Liver (tissue), 9 donors: ENCODE data around the gene TP53TG5. TPM values are rescaled to one million over a fixed set of nuclear protein-coding genes. Genes with fewer than 3 reads are reported as not detected.
A peak's percentile ranks its signal among the peaks of the same experiment; 100 is the strongest.

Source experiments
- DNase-seq: peaks from one replicate; pipeline ENCODE4 v3.0.0-alpha.2; 2017; ENCODE audit warnings: low spot score
- H3K27ac ChIP-seq, 2 donors: one replicate each; pipeline ENCODE4 v1.7.0; 2013; ENCODE audit warnings: inconsistent platforms in 2 of 2, low read length in 2 of 2, control low read depth in 1 of 2, low read depth in 1 of 2, mild to moderate bottlenecking in 1 of 2
- H3K27me3 ChIP-seq, 4 donors: one replicate each; pipeline versions ENCODE4 v1.6.1 to v1.7.0; 2013; ENCODE audit warnings: low read length in 3 of 4, inconsistent platforms in 1 of 4, mild to moderate bottlenecking in 1 of 4, moderate library complexity in 1 of 4; ENCODE audit not compliant: control insufficient read depth in 4 of 4, insufficient read depth in 4 of 4
- H3K36me3 ChIP-seq, 4 donors: one replicate each; pipeline versions ENCODE4 v1.6.1 to v1.7.0; 2013; ENCODE audit warnings: low read length in 3 of 4, mild to moderate bottlenecking in 3 of 4, low read depth in 1 of 4, moderate library complexity in 1 of 4; ENCODE audit not compliant: control insufficient read depth in 4 of 4, insufficient read depth in 3 of 4
- H3K4me1 ChIP-seq, 4 donors: one replicate each; pipeline versions ENCODE4 v1.6.1 to v1.7.0; 2013; ENCODE audit warnings: low read length in 3 of 4, mild to moderate bottlenecking in 3 of 4, moderate library complexity in 1 of 4; ENCODE audit not compliant: control insufficient read depth in 4 of 4, insufficient read depth in 4 of 4
- H3K4me3 ChIP-seq, 3 donors: one replicate each; pipeline versions ENCODE4 v1.6.1 to v1.7.0; 2013; ENCODE audit warnings: low read length in 3 of 3, control low read depth in 1 of 3, low read depth in 1 of 3, mild to moderate bottlenecking in 1 of 3
- H3K9ac ChIP-seq, 2 donors: one replicate each; pipeline ENCODE4 v1.7.0; 2013; ENCODE audit warnings: low read length in 2 of 2, mild to moderate bottlenecking in 2 of 2, moderate library complexity in 2 of 2, control low read depth in 1 of 2, low read depth in 1 of 2
- H3K9me3 ChIP-seq, 4 donors: one replicate each; pipeline versions ENCODE4 v1.6.1 to v1.7.0; 2013; ENCODE audit warnings: low read length in 3 of 4; ENCODE audit not compliant: control insufficient read depth in 4 of 4
- CTCF ChIP-seq: fragments of 150-350 bp; IDR thresholded peaks from 2 replicates; pipeline ENCODE4 v1.5.1; 2017; ENCODE audit warnings: improper control_type of control experiment, low read depth, low read length; ENCODE audit not compliant: missing input control
- EGR1 ChIP-seq, 2 donors: IDR thresholded peaks; 2 replicates each; pipeline ENCODE4 v1.6.1; 2016 to 2018; ENCODE audit warnings: antibody characterized with exemption in 2 of 2, low read depth in 2 of 2
- FOXA1 ChIP-seq: IDR thresholded peaks from 2 replicates; pipeline ENCODE4 v1.6.1; 2016; ENCODE audit warnings: antibody characterized with exemption
- FOXA2 ChIP-seq: IDR thresholded peaks from 2 replicates; pipeline ENCODE4 v1.6.1; 2016; ENCODE audit warnings: antibody characterized with exemption
- GABPA ChIP-seq, 2 donors: IDR thresholded peaks in 1 of 2; conservative IDR thresholded peaks in 1 of 2; 2 replicates each; pipeline ENCODE4 v1.6.1; 2016; ENCODE audit warnings: antibody characterized with exemption in 2 of 2, mild to moderate bottlenecking in 1 of 2, moderate library complexity in 1 of 2
- HNF4A ChIP-seq, 2 donors: conservative IDR thresholded peaks; 2 replicates each; pipeline ENCODE4 v1.6.1; 2016; ENCODE audit warnings: antibody characterized with exemption in 2 of 2, mild to moderate bottlenecking in 2 of 2
- HNF4G ChIP-seq: IDR thresholded peaks from 2 replicates; pipeline ENCODE4 v1.6.1; 2016; ENCODE audit warnings: antibody characterized with exemption
- JUND ChIP-seq, 2 donors: IDR thresholded peaks; 2 replicates each; pipeline ENCODE4 v1.6.1; 2016; ENCODE audit warnings: antibody characterized with exemption in 2 of 2
- MAX ChIP-seq: IDR thresholded peaks from 2 replicates; pipeline ENCODE4 v1.6.1; 2016; ENCODE audit warnings: antibody characterized with exemption
- RAD21 ChIP-seq, 2 donors: IDR thresholded peaks; 2 replicates each; pipeline ENCODE4 v1.6.1; 2016; ENCODE audit warnings: antibody characterized with exemption in 2 of 2, mild to moderate bottlenecking in 2 of 2
- REST ChIP-seq: IDR thresholded peaks from 2 replicates; pipeline ENCODE4 v1.6.1; 2016; ENCODE audit warnings: antibody characterized with exemption, mild to moderate bottlenecking
- RXRA ChIP-seq, 2 donors: IDR thresholded peaks; 2 replicates each; pipeline ENCODE4 v1.6.1; 2017 to 2018; ENCODE audit warnings: antibody characterized with exemption in 2 of 2, mild to moderate bottlenecking in 1 of 2
- SP1 ChIP-seq: IDR thresholded peaks from 2 replicates; pipeline ENCODE4 v1.6.1; 2018; ENCODE audit warnings: antibody characterized with exemption, mild to moderate bottlenecking
- TAF1 ChIP-seq: conservative IDR thresholded peaks from 2 replicates; pipeline ENCODE4 v1.6.1; 2016; ENCODE audit warnings: antibody characterized with exemption, mild to moderate bottlenecking
- YY1 ChIP-seq: IDR thresholded peaks from 2 replicates; pipeline ENCODE4 v1.6.1; 2016; ENCODE audit warnings: antibody characterized with exemption, mild to moderate bottlenecking
- ZBTB33 ChIP-seq: IDR thresholded peaks from 2 replicates; pipeline ENCODE4 v1.6.1; 2016; ENCODE audit warnings: antibody characterized with exemption
- WGBS: extraction: QIAGEN DNeasy Blood & Tissue Kit; methylation state at CpG from one replicate; pipeline ENCODE4 v1.1.7; 2013; 5-methylcytosine and 5-hydroxymethylcytosine counted together
- polyA plus RNA-seq, 2 donors: library from polyadenylated mRNA; stranded (reverse) in 1 of 2; unstranded in 1 of 2; fragments of 200-250 nt in 1 of 2; fragments of >200 nt in 1 of 2; fragmentation: Nextera tagmentation in 1 of 2; extraction: Ambion mirVana in 1 of 2; gene quantifications; one replicate each; pipeline versions ENCODE4 v1.2.1 to v1.2.3, GENCODE V29; 2013 to 2015
- total RNA-seq, 2 donors: library from RNA; depleted of rRNA; stranded (reverse); fragments of >200 nt; gene quantifications; one replicate each; pipeline ENCODE4 v1.2.3, GENCODE V29; 2014
- donor health status: healthy.
- donor health status: healthy.
- donor health status: healthy.
- donor health status: healthy.
- donor health status: healthy.

Gene TP53TG5
- total and polyA plus RNA-seq, 4 donors = not detected

GRCh38 chr20:45365444-45365970 is 12.6 kb downstream of the TP53TG5 start:
- Histone ChIP-seq H3K27ac (no peak overlapping the region), H3K9me3 (no peaks in the 10 kb centered on the region), H3K9ac (no peak overlapping the region), H3K4me1 (peaks cover 4 to 35% (median 23%) of the 10 kb centered on the region in 4 donors), H3K4me3 (no peak overlapping the region), H3K27me3 (no peaks in the 10 kb centered on the region), H3K36me3 (peaks cover 0 to 24% (median 22%) of the 10 kb centered on the region in 4 donors)
- TF ChIP-seq RAD21 (IDR thresholded peaks at IDR 0.05) (no peak), JUND (IDR thresholded peaks at IDR 0.05) (no peak)
- 95% methylated on average over 5 of the region's 5 CpGs for WGBS
- no peak for DNase-seq

- Histone ChIP-seq H3K9ac (peak overlapping the region; percentile 34 to 87), H3K4me1 (peaks cover 8 to 47% (median 29%) of the 10 kb centered on the region in 4 donors), H3K27ac (peak overlapping the region; percentile 97 to 98), H3K9me3 (no peaks in the 10 kb centered on the region), H3K27me3 (no peaks in the 10 kb centered on the region), H3K4me3 (peak overlapping the region; percentile 68 to 87 (median 74)), H3K36me3 (peaks cover 0 to 24% (median 22%) of the 10 kb centered on the region in 4 donors)
- TF ChIP-seq MAX (no peak), HNF4A (conservative IDR thresholded peaks at IDR 0.05) (peak; percentile 3 to 7)
- WGBS = 18% methylated on average over 23 of the region's 23 CpGs
- peak; percentile 29 for DNase-seq
These were observed 14.3 kb downstream of the TP53TG5 start for GRCh38 chr20:45363611-45364492.

- no peaks in the 10 kb centered on the region for H3K9me3 ChIP-seq
- under 1% methylated on average over 55 of the region's 55 CpGs for WGBS
- H3K27ac ChIP-seq = peak within 1 kb of the TSS; percentile 98
- H3K4me3 ChIP-seq = peak within 1 kb of the TSS; percentile 68 to 87 (median 74)
- H3K27me3 ChIP-seq = no peaks in the 10 kb centered on the region
- DNase-seq = peak; percentile 99
- peak within 1 kb of the TSS; percentile 85 to 87 for H3K9ac ChIP-seq
- peaks cover 0 to 23% (median 20%) of the 10 kb centered on the region in 4 donors for H3K36me3 ChIP-seq
- peaks cover 8 to 49% (median 33%) of the 10 kb centered on the region in 4 donors for H3K4me1 ChIP-seq
- TF ChIP-seq FOXA1 (no peak), REST (peak; percentile 94), ZBTB33 (peak; percentile 37), SP1 (peak; percentile 90), RXRA (IDR thresholded peaks at IDR 0.05) (peak; percentile 70 to 89), HNF4A (conservative IDR thresholded peaks at IDR 0.05) (peak in 1 of 2 donors; percentile 52), FOXA2 (no peak), HNF4G (no peak), TAF1 (peak; percentile 65), EGR1 (IDR thresholded peaks at IDR 0.05; ENCODE audit: low read depth in 2 of 2) (peak in 1 of 2 donors; percentile 50), GABPA (IDR thresholded peaks at IDR 0.05 in 1 of 2, conservative IDR thresholded peaks at IDR 0.05 in 1 of 2) (peak; percentile 34 to 84), MAX (peak; percentile 84), CTCF (peak; percentile 78), JUND (IDR thresholded peaks at IDR 0.05) (peak in 1 of 2 donors; percentile 32), YY1 (peak; percentile 84), RAD21 (IDR thresholded peaks at IDR 0.05) (peak; percentile 92 to 93)
These were observed 15.1 kb downstream of the TP53TG5 start, which contains the start of gene SYS1 for GRCh38 chr20:45362804-45363610. Gene SYS1 (plus strand): TSS chr20:45363156. CDS start chr20:45363532, 376 bp downstream.
